GM12875 (cell line): ENCODE measurements around the gene IREB2.

Source experiments
- H3K4me3 ChIP-seq: one replicate; pipeline ENCODE4 v1.5.1; 2011; ENCODE audit warnings: low read depth, low read length, control low read depth
- CTCF ChIP-seq: IDR thresholded peaks from 2 replicates; pipeline ENCODE4 v1.5.1; 2011; ENCODE audit warnings: low read depth, mild to moderate bottlenecking, control low read depth, inconsistent platforms, low read length, moderate library complexity, borderline replicate concordance; ENCODE audit not compliant: insufficient read depth

The IREB2 gene

GRCh38 chr15:78417754-78418630 lies 20.0 kb upstream of the IREB2 start:
- no peak overlapping the region for H3K4me3 ChIP-seq
- TF ChIP-seq CTCF: no peak

GRCh38 chr15:78418686-78419085 lies 19.3 kb upstream of the IREB2 start:
- H3K4me3 ChIP-seq: no peak overlapping the region
- TF ChIP-seq CTCF: no peak

- no peak overlapping the region for H3K4me3 ChIP-seq
- no peak for TF ChIP-seq CTCF
Measured at GRCh38 chr15:78419367-78419766, 18.6 kb upstream of the IREB2 start.

- no peak overlapping the region for H3K4me3 ChIP-seq
- no peak for TF ChIP-seq CTCF
Measured at GRCh38 chr15:78420220-78420619, 17.8 kb upstream of the IREB2 start.

- no peak for TF ChIP-seq CTCF
- no peak overlapping the region for H3K4me3 ChIP-seq
Measured at GRCh38 chr15:78420766-78421165, 17.2 kb upstream of the IREB2 start.

- TF ChIP-seq CTCF: no peak
- H3K4me3 ChIP-seq: no peak overlapping the region
Measured at GRCh38 chr15:78421238-78421965, 16.6 kb upstream of the IREB2 start.
